PC-9 (cell line): Measurements from ENCODE around the gene DCUN1D4. TPM values are rescaled to one million over a fixed set of nuclear protein-coding genes. Genes with fewer than 3 reads are reported as not detected.

Experiments used
- BruUV-seq: library from RNA; stranded (reverse); fragments of 400-500 nt; replicated peaks from 2 replicates; lab custom pipeline; 2021; lab: Mats Ljungman, UMichigan
- CTCF ChIA-PET: fragments of 300-600 bp; sonication (Branson Sonifier 250); formaldehyde crosslinking; loops from one replicate; lab custom pipeline; 2022; ENCODE audit warnings: antibody characterized with exemption; lab: Charles Lee
- POLR2A ChIA-PET: fragments of 300-600 bp; sonication (Branson Sonifier 250); formaldehyde crosslinking; loops from one replicate; lab custom pipeline; 2022; ENCODE audit warnings: antibody characterized with exemption; ENCODE audit not compliant: unreplicated experiment; lab: Charles Lee
- DNase-seq, 2 experiments: peaks; one replicate each; pipeline versions ENCODE4 v3.0.0 to v3.0.0-alpha.2; 2015 to 2022; ENCODE audit warnings: mixed read lengths in 1 of 2
- H2AFZ ChIP-seq: fragments of 200-600 bp; sonication (generic); 2 replicates; pipeline ENCODE4 v1.8.1; 2017; ENCODE audit warnings: antibody characterized with exemption
- H3F3A ChIP-seq: fragments of 200-600 bp; sonication (generic); 2 replicates; pipeline ENCODE4 v1.8.1; 2017; ENCODE audit warnings: antibody characterized with exemption, mild to moderate bottlenecking, low read depth; ENCODE audit not compliant: insufficient read depth
- H3K27ac ChIP-seq: fragments of 200-600 bp; sonication (generic); 2 replicates; pipeline ENCODE4 v1.6.1; 2016; ENCODE audit warnings: mixed run types
- H3K27me3 ChIP-seq: fragments of 200-600 bp; sonication (generic); 2 replicates; pipeline ENCODE4 v1.6.1; 2016; ENCODE audit warnings: low read depth, mixed run types; ENCODE audit not compliant: insufficient read depth
- H3K36me3 ChIP-seq: fragments of 200-600 bp; sonication (generic); 2 replicates; pipeline ENCODE4 v1.6.1; 2016; ENCODE audit warnings: low read depth, mixed run types
- H3K4me1 ChIP-seq: fragments of 200-600 bp; sonication (generic); replicated peaks from 2 replicates; pipeline ENCODE4 v1.6.1; 2016; ENCODE audit warnings: mixed run types; ENCODE audit not compliant: insufficient read depth
- H3K4me2 ChIP-seq: fragments of 200-600 bp; sonication (generic); 2 replicates; pipeline ENCODE4 v1.6.1; 2017; ENCODE audit warnings: mixed run types
- H3K4me3 ChIP-seq: fragments of 200-600 bp; sonication (generic); 2 replicates; pipeline ENCODE4 v1.6.1; 2016; ENCODE audit warnings: mixed run types
- H3K79me2 ChIP-seq: fragments of 200-600 bp; sonication (generic); 2 replicates; pipeline ENCODE4 v1.6.1; 2017; ENCODE audit warnings: low read depth, mixed run types
- H3K9me2 ChIP-seq: fragments of 200-600 bp; sonication (generic); 2 replicates; pipeline ENCODE4 v1.8.1; 2017; ENCODE audit warnings: mild to moderate bottlenecking; ENCODE audit not compliant: insufficient read depth
- H3K9me3 ChIP-seq: fragments of 200-600 bp; sonication (generic); 2 replicates; pipeline ENCODE4 v1.8.1; 2016; ENCODE audit warnings: low read depth; ENCODE audit not compliant: insufficient read depth
- H4K20me1 ChIP-seq: fragments of 200-600 bp; sonication (generic); 2 replicates; pipeline ENCODE4 v1.8.1; 2017; ENCODE audit not compliant: insufficient read depth
- EZH2 ChIP-seq: fragments of 200-600 bp; sonication (generic); IDR thresholded peaks from 2 replicates; pipeline ENCODE4 v1.8.0; 2017; ENCODE audit warnings: antibody characterized with exemption, low read depth
- intact Hi-C: fragments of 100-400 bp; cut with micrococcal nuclease; formaldehyde crosslinking; loops from one replicate; pipeline ENCODE4 v1.10.0; 2022; ENCODE audit not compliant: unreplicated experiment
- total RNA-seq: library from RNA; stranded (reverse); gene quantifications from 2 replicates; pipeline ENCODE4 v1.2.3, GENCODE V29; 2021
- TF ChIP-seq, protein P1 (sequence below): fragments of 200-600 bp; sonication (generic); conservative IDR thresholded peaks from 2 replicates; pipeline ENCODE4 v1.6.1; 2017; ENCODE audit warnings: mixed run types, antibody characterized with exemption, mild to moderate bottlenecking, moderate library complexity

DCUN1D4 gene
- total RNA-seq, 1 experiment from 2014 or later, result 24.9 TPM

DNA sequence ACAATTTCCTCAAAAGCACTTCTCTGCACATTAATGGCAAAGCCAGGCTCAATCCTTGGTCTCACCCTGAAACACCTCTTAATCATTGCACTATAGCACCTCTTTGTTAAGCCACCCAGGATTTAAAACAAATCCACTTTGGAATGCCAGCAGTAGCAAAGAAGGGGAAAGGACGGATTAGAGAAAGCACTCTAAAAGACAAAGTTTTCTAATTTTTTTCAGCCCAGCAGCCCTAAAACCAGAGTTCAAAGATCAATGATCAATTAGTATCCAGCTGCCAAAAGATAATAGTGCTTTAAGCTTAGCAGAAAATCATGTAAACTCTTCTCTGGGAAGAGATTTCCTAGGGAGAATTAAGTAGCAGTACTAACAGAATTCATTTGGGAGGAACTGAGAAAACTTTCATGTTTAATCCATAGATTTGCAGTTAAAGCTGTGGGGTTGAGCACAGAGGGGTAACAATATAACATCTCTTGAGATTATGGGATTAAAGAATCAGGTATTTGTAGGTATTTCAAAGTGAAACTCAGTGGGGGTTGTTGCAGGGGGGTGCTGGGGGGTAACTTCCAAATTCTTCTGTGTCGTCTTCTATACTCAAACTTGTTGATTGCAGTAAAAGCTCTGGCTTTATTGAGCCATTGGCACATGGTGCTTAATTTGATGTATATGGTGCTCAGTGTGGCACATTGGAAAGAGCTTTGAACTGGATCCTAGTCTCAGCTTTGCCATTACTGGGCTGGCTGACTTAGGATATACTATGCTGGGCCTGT, 115.4 kb downstream of the DCUN1D4 start:
- DNase-seq, result no peak
- H3K79me2 ChIP-seq, result no peaks in the 10 kb centered on the region
- H3K4me2 ChIP-seq, result no peak overlapping the region
- BruUV-seq, result no TSS peak
- intact Hi-C loops, result no loop called here
- H3K4me1 ChIP-seq, result no peaks in the 10 kb centered on the region
- no peaks in the 10 kb centered on the region for H3K36me3 ChIP-seq
- no peak for TF ChIP-seq EZH2
- TF ChIP-seq, protein P1, sequence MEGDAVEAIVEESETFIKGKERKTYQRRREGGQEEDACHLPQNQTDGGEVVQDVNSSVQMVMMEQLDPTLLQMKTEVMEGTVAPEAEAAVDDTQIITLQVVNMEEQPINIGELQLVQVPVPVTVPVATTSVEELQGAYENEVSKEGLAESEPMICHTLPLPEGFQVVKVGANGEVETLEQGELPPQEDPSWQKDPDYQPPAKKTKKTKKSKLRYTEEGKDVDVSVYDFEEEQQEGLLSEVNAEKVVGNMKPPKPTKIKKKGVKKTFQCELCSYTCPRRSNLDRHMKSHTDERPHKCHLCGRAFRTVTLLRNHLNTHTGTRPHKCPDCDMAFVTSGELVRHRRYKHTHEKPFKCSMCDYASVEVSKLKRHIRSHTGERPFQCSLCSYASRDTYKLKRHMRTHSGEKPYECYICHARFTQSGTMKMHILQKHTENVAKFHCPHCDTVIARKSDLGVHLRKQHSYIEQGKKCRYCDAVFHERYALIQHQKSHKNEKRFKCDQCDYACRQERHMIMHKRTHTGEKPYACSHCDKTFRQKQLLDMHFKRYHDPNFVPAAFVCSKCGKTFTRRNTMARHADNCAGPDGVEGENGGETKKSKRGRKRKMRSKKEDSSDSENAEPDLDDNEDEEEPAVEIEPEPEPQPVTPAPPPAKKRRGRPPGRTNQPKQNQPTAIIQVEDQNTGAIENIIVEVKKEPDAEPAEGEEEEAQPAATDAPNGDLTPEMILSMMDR, result no peak
- H4K20me1 ChIP-seq, result no peaks in the 10 kb centered on the region
- H3K27me3 ChIP-seq, result no peaks in the 10 kb centered on the region
- no peaks in the 10 kb centered on the region for H3K9me2 ChIP-seq
- POLR2A ChIA-PET, result no interaction called here
- H3K27ac ChIP-seq, result no peak overlapping the region
- H3F3A ChIP-seq, result no peaks in the 10 kb centered on the region
- CTCF ChIA-PET, result no interaction called here
- no peaks in the 10 kb centered on the region for H3K9me3 ChIP-seq
- H3K4me3 ChIP-seq, result no peak overlapping the region
- no peak overlapping the region for H2AFZ ChIP-seq

GRCh38 chr4:51960486-51960885, 117.5 kb downstream of the DCUN1D4 start:
- no peak overlapping the region for H2AFZ ChIP-seq
- DNase-seq, result peak in 1 of 2 experiments; percentile 9
- H3F3A ChIP-seq, result no peaks in the 10 kb centered on the region
- H3K9me3 ChIP-seq, result no peaks in the 10 kb centered on the region
- ChIA-PET POLR2A (no interaction called here), CTCF (no interaction called here)
- no TSS peak for BruUV-seq
- H3K9me2 ChIP-seq, result no peaks in the 10 kb centered on the region
- no peak overlapping the region for H3K27ac ChIP-seq
- no peaks in the 10 kb centered on the region for H3K27me3 ChIP-seq
- no peaks in the 10 kb centered on the region for H3K36me3 ChIP-seq
- H3K79me2 ChIP-seq, result no peaks in the 10 kb centered on the region
- TF ChIP-seq EZH2, result no peak
- TF ChIP-seq, protein P1, result no peak
- H3K4me1 ChIP-seq, result no peaks in the 10 kb centered on the region
- no peak overlapping the region for H3K4me3 ChIP-seq
- H4K20me1 ChIP-seq, result no peaks in the 10 kb centered on the region
- H3K4me2 ChIP-seq, result no peak overlapping the region
- intact Hi-C loops, result no loop called here

- Histone ChIP-seq H3K9me2 (no peaks in the 10 kb centered on the region), H3K4me1 (no peaks in the 10 kb centered on the region), H3K36me3 (no peaks in the 10 kb centered on the region), H3K79me2 (no peaks in the 10 kb centered on the region), H3K27ac (no peak overlapping the region), H4K20me1 (no peaks in the 10 kb centered on the region), H3K4me2 (no peak overlapping the region), H3K27me3 (no peaks in the 10 kb centered on the region), H3K9me3 (no peaks in the 10 kb centered on the region), H3F3A (no peaks in the 10 kb centered on the region), H3K4me3 (no peak overlapping the region), H2AFZ (no peak overlapping the region)
- TF ChIP-seq, protein P1, result no peak
- TF ChIP-seq EZH2, result no peak
- no TSS peak for BruUV-seq
- intact Hi-C loops, result no loop called here
- CTCF ChIA-PET, result no interaction called here
- POLR2A ChIA-PET, result no interaction called here
- no peak for DNase-seq
These were observed 121.0 kb downstream of the DCUN1D4 start for GRCh38 chr4:51963841-51964517.
